Lower leg skin (tissue), 3 donors: ENCODE data around the gene SLC30A3.

Experiments used
- POLR2A ChIP-seq, 2 donors: fragments of 450-650 bp; IDR thresholded peaks; one replicate each; pipeline ENCODE4 v1.6.1; 2016 to 2017; ENCODE audit warnings: antibody characterized with exemption in 2 of 2, mild to moderate bottlenecking in 1 of 2, moderate library complexity in 1 of 2
- TF ChIP-seq, protein P1 (sequence below), 3 donors: fragments of 450-650 bp; IDR thresholded peaks; one replicate each; pipeline ENCODE4 v1.5.1; 2016; ENCODE audit warnings: antibody characterized with exemption in 3 of 3, mild to moderate bottlenecking in 3 of 3, moderate library complexity in 2 of 3

DNA sequence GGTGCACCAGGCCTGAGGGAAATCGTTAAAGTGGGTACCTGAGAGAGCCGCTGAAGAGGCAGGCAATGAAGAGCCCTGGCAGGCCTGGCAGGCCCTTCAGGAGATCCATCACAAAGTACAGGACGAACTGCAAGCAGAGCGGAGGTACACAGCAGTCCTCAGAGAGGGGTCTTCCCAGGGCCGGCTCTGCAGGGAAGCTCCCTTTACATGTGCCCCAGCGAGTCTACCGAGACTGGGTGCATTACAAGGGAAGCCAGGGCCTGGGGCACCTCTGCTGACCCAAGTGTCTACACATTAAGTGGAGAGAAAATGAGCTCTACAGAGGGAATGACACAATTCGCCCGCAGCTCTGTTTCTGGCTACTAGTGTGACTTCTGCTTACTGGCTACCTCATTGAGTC lies 59.1 kb downstream of the SLC30A3 start:
- no peak for TF ChIP-seq POLR2A (IDR thresholded peaks at IDR 0.05)
- TF ChIP-seq, protein P1, sequence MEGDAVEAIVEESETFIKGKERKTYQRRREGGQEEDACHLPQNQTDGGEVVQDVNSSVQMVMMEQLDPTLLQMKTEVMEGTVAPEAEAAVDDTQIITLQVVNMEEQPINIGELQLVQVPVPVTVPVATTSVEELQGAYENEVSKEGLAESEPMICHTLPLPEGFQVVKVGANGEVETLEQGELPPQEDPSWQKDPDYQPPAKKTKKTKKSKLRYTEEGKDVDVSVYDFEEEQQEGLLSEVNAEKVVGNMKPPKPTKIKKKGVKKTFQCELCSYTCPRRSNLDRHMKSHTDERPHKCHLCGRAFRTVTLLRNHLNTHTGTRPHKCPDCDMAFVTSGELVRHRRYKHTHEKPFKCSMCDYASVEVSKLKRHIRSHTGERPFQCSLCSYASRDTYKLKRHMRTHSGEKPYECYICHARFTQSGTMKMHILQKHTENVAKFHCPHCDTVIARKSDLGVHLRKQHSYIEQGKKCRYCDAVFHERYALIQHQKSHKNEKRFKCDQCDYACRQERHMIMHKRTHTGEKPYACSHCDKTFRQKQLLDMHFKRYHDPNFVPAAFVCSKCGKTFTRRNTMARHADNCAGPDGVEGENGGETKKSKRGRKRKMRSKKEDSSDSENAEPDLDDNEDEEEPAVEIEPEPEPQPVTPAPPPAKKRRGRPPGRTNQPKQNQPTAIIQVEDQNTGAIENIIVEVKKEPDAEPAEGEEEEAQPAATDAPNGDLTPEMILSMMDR (IDR thresholded peaks at IDR 0.05): no peak
